Measurements from ENCODE around the gene ARHGAP30. TPM values are rescaled to one million over a fixed set of nuclear protein-coding genes. Genes with fewer than 3 reads are reported as not detected.

The ARHGAP30 gene
- total and polyA plus RNA-seq, 2 donors = 40.8 to 65.7 TPM

GRCh38 chr1:161052899-161053298, 16.8 kb downstream of the ARHGAP30 start:
- WGBS = 97% methylated on average over 3 of the region's 3 CpGs
- DNase-seq (ENCODE audit: low read depth in 6 of 9, low spot score in 9 of 9) = no peak
- Histone ChIP-seq H3K27ac (ENCODE audit: low read depth in 1 of 2, low read length in 1 of 2) (no peak overlapping the region), H3K9me3 (ENCODE audit: control insufficient read depth in 2 of 2, insufficient read depth in 1 of 2, low read length in 1 of 2) (peaks cover 0 to 1% of the 10 kb centered on the region in 2 donors), H3K4me3 (ENCODE audit: low read length in 2 of 2) (no peak overlapping the region), H3K4me1 (ENCODE audit: control insufficient read depth in 2 of 2, insufficient read depth in 2 of 2, low read length in 2 of 2) (no peaks in the 10 kb centered on the region), H3K36me3 (ENCODE audit: control insufficient read depth in 2 of 2, insufficient read depth in 2 of 2, low read length in 1 of 2) (peaks cover 85 to 92% of the 10 kb centered on the region in 2 donors), H3K27me3 (ENCODE audit: control insufficient read depth in 2 of 2, insufficient read depth in 1 of 2, low read length in 1 of 2) (no peaks in the 10 kb centered on the region)

DNA sequence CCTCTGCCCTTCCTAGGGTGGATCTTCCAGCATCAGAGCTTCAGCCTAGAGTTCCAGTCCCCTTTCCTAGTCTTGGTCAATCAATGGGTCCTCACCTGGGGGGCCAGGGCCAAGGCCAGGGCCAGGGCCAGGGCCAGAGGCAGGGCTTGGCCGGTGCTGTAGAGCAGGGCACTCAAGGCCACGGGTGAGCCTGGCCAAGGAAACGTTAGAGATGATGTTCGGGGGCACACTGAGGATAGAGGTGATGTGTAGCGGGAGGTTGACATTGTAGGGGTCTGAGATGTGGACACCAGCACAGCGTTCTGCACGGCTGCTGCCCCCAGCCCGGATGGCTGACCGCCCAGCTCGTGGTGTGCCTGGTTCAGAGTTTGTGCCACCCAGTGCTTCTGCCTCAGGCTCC, 18.5 kb downstream of the ARHGAP30 start:
- Histone ChIP-seq H3K36me3 (ENCODE audit: control insufficient read depth in 2 of 2, insufficient read depth in 2 of 2, low read length in 1 of 2) (peaks cover 78 to 80% of the 10 kb centered on the region in 2 donors), H3K4me3 (ENCODE audit: low read length in 2 of 2) (no peak overlapping the region), H3K9me3 (ENCODE audit: control insufficient read depth in 2 of 2, insufficient read depth in 1 of 2, low read length in 1 of 2) (peaks cover 0 to 2% of the 10 kb centered on the region in 2 donors), H3K4me1 (ENCODE audit: control insufficient read depth in 2 of 2, insufficient read depth in 2 of 2, low read length in 2 of 2) (peaks cover 4 to 5% of the 10 kb centered on the region in 2 donors), H3K27me3 (ENCODE audit: control insufficient read depth in 2 of 2, insufficient read depth in 1 of 2, low read length in 1 of 2) (no peaks in the 10 kb centered on the region), H3K27ac (ENCODE audit: low read depth in 1 of 2, low read length in 1 of 2) (no peak overlapping the region)
- WGBS = 98% methylated on average over 10 of the region's 10 CpGs
- DNase-seq (ENCODE audit: low read depth in 6 of 9, low spot score in 9 of 9) = no peak

GRCh38 chr1:161048949-161049722, 20.6 kb downstream of the ARHGAP30 start:
- H3K36me3 ChIP-seq (ENCODE audit: control insufficient read depth in 2 of 2, insufficient read depth in 2 of 2, low read length in 1 of 2) = peaks cover 62% of the 10 kb centered on the region in 2 donors
- no peak overlapping the region for H3K27ac ChIP-seq (ENCODE audit: low read depth in 1 of 2, low read length in 1 of 2)
- no peak for DNase-seq (ENCODE audit: low read depth in 6 of 9, low spot score in 9 of 9)
- WGBS = 98% methylated on average over 5 of the region's 5 CpGs
- peaks cover 0 to 2% of the 10 kb centered on the region in 2 donors for H3K9me3 ChIP-seq (ENCODE audit: control insufficient read depth in 2 of 2, insufficient read depth in 1 of 2, low read length in 1 of 2)
- H3K4me3 ChIP-seq (ENCODE audit: low read length in 2 of 2) = no peak overlapping the region
- H3K4me1 ChIP-seq (ENCODE audit: control insufficient read depth in 2 of 2, insufficient read depth in 2 of 2, low read length in 2 of 2) = peaks cover 8 to 9% of the 10 kb centered on the region in 2 donors
- no peaks in the 10 kb centered on the region for H3K27me3 ChIP-seq (ENCODE audit: control insufficient read depth in 2 of 2, insufficient read depth in 1 of 2, low read length in 1 of 2)

GRCh38 chr1:161047436-161048420, 22.0 kb downstream of the ARHGAP30 start:
- no peak for DNase-seq (ENCODE audit: low read depth in 6 of 9, low spot score in 9 of 9)
- WGBS = 98% methylated on average over 18 of the region's 18 CpGs
- Histone ChIP-seq H3K4me3 (ENCODE audit: low read length in 2 of 2) (no peak overlapping the region), H3K27ac (ENCODE audit: low read depth in 1 of 2, low read length in 1 of 2) (no peak overlapping the region), H3K27me3 (ENCODE audit: control insufficient read depth in 2 of 2, insufficient read depth in 1 of 2, low read length in 1 of 2) (no peaks in the 10 kb centered on the region), H3K4me1 (ENCODE audit: control insufficient read depth in 2 of 2, insufficient read depth in 2 of 2, low read length in 2 of 2) (peaks cover 10 to 16% of the 10 kb centered on the region in 2 donors), H3K36me3 (ENCODE audit: control insufficient read depth in 2 of 2, insufficient read depth in 2 of 2, low read length in 1 of 2) (peaks cover 53 to 55% of the 10 kb centered on the region in 2 donors), H3K9me3 (ENCODE audit: control insufficient read depth in 2 of 2, insufficient read depth in 1 of 2, low read length in 1 of 2) (peaks cover 0 to 2% of the 10 kb centered on the region in 2 donors)

DNA sequence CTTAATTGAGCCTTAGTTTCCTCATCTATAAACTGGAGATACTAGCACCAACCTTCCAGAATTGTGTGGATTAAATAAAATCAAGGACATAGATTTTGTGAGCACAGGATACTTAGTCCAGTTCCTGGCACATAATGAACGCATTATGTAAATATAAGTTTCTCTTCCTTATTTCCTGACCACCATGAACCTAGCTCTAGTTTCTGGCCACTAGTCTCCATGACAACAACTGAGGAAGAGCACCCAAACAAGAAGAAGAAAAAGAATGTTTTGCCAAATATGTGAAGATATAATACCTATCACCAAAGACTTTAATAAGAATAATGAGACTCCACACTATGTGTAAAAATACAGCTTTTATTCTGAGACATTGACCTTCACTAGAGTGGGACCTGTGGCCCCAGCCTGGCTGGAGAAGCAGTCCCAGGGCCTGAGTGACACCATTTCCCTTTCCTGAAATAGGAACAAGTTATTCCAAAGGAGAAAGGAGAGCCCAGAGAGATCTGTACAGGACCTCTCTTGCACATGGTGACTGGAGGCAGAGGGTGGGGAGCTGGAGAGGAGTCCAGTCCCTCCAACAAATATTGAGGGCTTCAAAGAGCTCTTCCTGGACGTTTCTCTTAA, 23.0 kb downstream of the ARHGAP30 start:
- peaks cover 53 to 56% of the 10 kb centered on the region in 2 donors for H3K36me3 ChIP-seq (ENCODE audit: control insufficient read depth in 2 of 2, insufficient read depth in 2 of 2, low read length in 1 of 2)
- H3K4me3 ChIP-seq (ENCODE audit: low read length in 2 of 2) = peak overlapping the region; percentile 79 to 85
- peak overlapping the region; percentile 93 to 98 for H3K27ac ChIP-seq (ENCODE audit: low read depth in 1 of 2, low read length in 1 of 2)
- DNase-seq (ENCODE audit: low read depth in 6 of 9, low spot score in 9 of 9) = peak in 1 of 9 donors; percentile 35
- WGBS = 73% methylated on average over 2 of the region's 2 CpGs
- H3K4me1 ChIP-seq (ENCODE audit: control insufficient read depth in 2 of 2, insufficient read depth in 2 of 2, low read length in 2 of 2) = peaks cover 10 to 24% of the 10 kb centered on the region in 2 donors
- H3K9me3 ChIP-seq (ENCODE audit: control insufficient read depth in 2 of 2, insufficient read depth in 1 of 2, low read length in 1 of 2) = peaks cover 0 to 2% of the 10 kb centered on the region in 2 donors
- H3K27me3 ChIP-seq (ENCODE audit: control insufficient read depth in 2 of 2, insufficient read depth in 1 of 2, low read length in 1 of 2) = no peaks in the 10 kb centered on the region

DNA sequence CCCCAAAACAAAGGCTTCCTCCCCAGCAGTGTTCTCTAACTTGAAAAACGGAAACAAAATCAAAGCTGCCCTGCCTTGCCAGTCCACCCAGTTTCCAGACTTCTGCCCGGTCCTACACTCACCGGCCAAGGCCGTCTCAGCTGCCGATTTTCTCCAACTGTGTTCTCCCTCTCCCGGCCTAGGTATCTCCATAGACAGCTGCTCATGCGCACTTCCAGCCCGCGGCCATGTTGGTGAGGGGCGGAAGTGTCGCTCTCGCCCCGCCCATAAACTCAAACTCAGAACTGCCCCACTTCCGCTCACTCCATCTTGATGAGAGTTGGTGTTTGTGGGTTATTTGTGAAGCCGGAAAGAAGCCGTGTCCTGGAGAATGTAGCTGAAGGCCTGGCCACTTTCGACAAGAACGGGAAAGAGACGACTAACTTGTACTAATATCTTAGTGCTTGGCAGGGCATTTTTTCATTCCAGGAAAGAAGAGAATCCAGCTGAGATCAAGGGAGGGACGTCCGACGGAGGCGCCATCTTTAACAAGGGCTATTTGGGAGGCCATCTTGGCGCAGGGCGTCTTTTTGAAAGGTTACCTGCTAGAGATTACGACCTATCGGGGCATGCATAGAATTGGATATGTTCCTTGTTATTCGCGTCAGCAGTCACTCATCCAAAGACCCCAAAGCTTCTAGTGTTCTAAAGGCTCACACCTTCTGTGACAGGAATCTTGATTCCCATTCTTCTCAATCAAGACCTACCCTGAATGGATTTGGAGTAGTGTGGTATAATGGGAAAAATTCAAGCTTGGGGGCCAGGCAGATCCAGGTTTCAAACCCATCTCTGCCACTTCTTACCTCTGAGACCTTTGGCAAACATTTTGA, 23.7 kb downstream of the ARHGAP30 start, which contains the start of gene USF1:
Gene USF1, minus strand, starts transcription at position 242 of the 869 bp plus-strand sequence. CDS start 2,702 bp downstream, outside the sequence.
- H3K4me3 ChIP-seq (ENCODE audit: low read length in 2 of 2) = peak within 1 kb of the TSS; percentile 79 to 85
- H3K9me3 ChIP-seq (ENCODE audit: control insufficient read depth in 2 of 2, insufficient read depth in 1 of 2, low read length in 1 of 2) = peaks cover 0 to 2% of the 10 kb centered on the region in 2 donors
- WGBS = under 1% methylated on average over 29 of the region's 29 CpGs
- peak within 1 kb of the TSS; percentile 93 to 98 for H3K27ac ChIP-seq (ENCODE audit: low read depth in 1 of 2, low read length in 1 of 2)
- H3K4me1 ChIP-seq (ENCODE audit: control insufficient read depth in 2 of 2, insufficient read depth in 2 of 2, low read length in 2 of 2) = peaks cover 10 to 30% of the 10 kb centered on the region in 2 donors
- peak; percentile 95 to 99 (median 98) for DNase-seq (ENCODE audit: low read depth in 6 of 9, low spot score in 9 of 9)
- H3K27me3 ChIP-seq (ENCODE audit: control insufficient read depth in 2 of 2, insufficient read depth in 1 of 2, low read length in 1 of 2) = no peaks in the 10 kb centered on the region
- H3K36me3 ChIP-seq (ENCODE audit: control insufficient read depth in 2 of 2, insufficient read depth in 2 of 2, low read length in 1 of 2) = peaks cover 53 to 56% of the 10 kb centered on the region in 2 donors

DNA sequence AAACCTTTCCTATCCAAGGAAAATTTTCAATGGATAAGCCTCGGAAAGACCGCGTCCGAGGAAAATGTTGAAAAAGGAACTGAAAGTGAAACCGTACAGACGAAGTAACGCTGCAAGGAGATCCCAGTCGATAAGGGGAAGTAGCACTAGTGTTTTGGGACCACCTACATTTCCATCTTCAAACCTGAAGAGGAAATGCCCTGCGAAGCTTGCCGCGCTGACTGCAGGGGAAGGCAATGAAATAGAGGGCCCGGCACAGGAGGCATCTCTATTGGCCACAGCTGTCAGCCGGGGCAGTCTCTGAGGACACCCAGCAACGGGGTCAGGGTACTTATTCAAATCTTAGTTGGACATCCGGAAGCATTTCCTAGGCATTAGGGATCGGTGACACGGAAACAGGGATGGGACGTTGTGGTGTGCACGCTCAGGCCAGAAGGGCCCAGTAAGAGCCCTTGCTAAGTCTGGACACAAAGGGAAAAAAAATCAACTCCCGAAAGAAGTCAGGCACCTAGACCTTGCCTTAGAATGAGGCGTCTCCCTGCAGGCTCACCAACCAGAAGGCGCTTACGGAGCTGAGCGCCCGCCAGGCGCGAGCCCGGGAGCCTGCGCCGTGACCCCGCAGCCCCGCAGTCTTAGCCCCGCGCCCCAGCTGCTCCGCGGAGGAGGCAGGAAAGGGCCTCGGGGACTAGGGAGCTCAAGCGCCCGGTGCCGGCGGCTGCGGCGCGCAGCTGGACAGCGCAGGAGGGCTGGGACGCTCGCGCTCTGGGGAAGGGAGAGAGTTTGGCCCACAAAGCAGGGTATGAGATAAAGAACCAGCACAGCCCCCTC, 24.6 kb downstream of the ARHGAP30 start:
- DNase-seq (ENCODE audit: low read depth in 6 of 9, low spot score in 9 of 9) = peak in 7 of 9 donors; percentile 56 to 90 (median 78)
- Histone ChIP-seq H3K4me1 (ENCODE audit: control insufficient read depth in 2 of 2, insufficient read depth in 2 of 2, low read length in 2 of 2) (peaks cover 10 to 31% of the 10 kb centered on the region in 2 donors), H3K27me3 (ENCODE audit: control insufficient read depth in 2 of 2, insufficient read depth in 1 of 2, low read length in 1 of 2) (no peaks in the 10 kb centered on the region), H3K9me3 (ENCODE audit: control insufficient read depth in 2 of 2, insufficient read depth in 1 of 2, low read length in 1 of 2) (peaks cover 0 to 2% of the 10 kb centered on the region in 2 donors), H3K36me3 (ENCODE audit: control insufficient read depth in 2 of 2, insufficient read depth in 2 of 2, low read length in 1 of 2) (peaks cover 53 to 57% of the 10 kb centered on the region in 2 donors), H3K27ac (ENCODE audit: low read depth in 1 of 2, low read length in 1 of 2) (peak overlapping the region; percentile 89 to 98), H3K4me3 (ENCODE audit: low read length in 2 of 2) (peak overlapping the region; percentile 79 to 85)
- under 1% methylated on average over 48 of the region's 48 CpGs for WGBS

All from thymus (tissue), 11 donors.